Thoracic aorta (tissue), 2 donors: ENCODE measurements around the gene FAT1. TPM values are rescaled to one million over a fixed set of nuclear protein-coding genes. Genes with fewer than 3 reads are reported as not detected.
"Not testable (repeated sequence)": the region's sequence is repeated elsewhere in the genome, so short reads cannot be mapped to it uniquely, and the experiment has no call there.

Experiments
- ATAC-seq: fragments of 150-250 bp; one replicate; pipeline ENCODE4 v1.8.0; 2017; ENCODE audit warnings: low read depth; ENCODE audit not compliant: insufficient number of reproducible peaks, low FRiP score
- DNase-seq: peaks from one replicate; pipeline ENCODE4 v3.0.0-alpha.2; 2020; ENCODE audit warnings: low spot score
- H3K27ac ChIP-seq, 2 donors: fragments of 200-600 bp; sonication (generic); 1 replicate in 1 of 2; 2 replicates in 1 of 2; pipeline ENCODE4 v1.5.1; 2016; ENCODE audit warnings: mild to moderate bottlenecking in 2 of 2, moderate library complexity in 2 of 2
- H3K27me3 ChIP-seq: fragments of 200-600 bp; sonication (generic); replicated peaks from 2 replicates; pipeline ENCODE4 v1.6.0; 2016; ENCODE audit warnings: mild to moderate bottlenecking; ENCODE audit not compliant: insufficient read depth
- H3K36me3 ChIP-seq: fragments of 200-600 bp; sonication (generic); one replicate; pipeline ENCODE4 v1.5.1; 2016
- H3K4me1 ChIP-seq, 2 donors: fragments of 200-600 bp; sonication (generic); 1 replicate in 1 of 2; 2 replicates in 1 of 2; pipeline versions ENCODE4 v1.5.1 to v1.6.0; 2016; ENCODE audit warnings: low read depth in 2 of 2, mild to moderate bottlenecking in 1 of 2; ENCODE audit not compliant: control insufficient read depth in 1 of 2
- H3K4me3 ChIP-seq: fragments of 200-600 bp; sonication (generic); 2 replicates; pipeline ENCODE4 v1.5.1; 2016; ENCODE audit warnings: mild to moderate bottlenecking
- H3K9me3 ChIP-seq: fragments of 200-600 bp; sonication (generic); 2 replicates; pipeline ENCODE4 v1.5.1; 2016
- total RNA-seq, 2 donors: library from RNA; depleted of rRNA; stranded (reverse); fragments of >200 nt; gene quantifications; one replicate each; pipeline versions ENCODE4 v1.1.0 to v1.2.3, GENCODE V29; 2016
- TF ChIP-seq, protein P1 (sequence below): fragments of 200-600 bp; sonication (generic); IDR thresholded peaks from one replicate; pipeline ENCODE4 v1.5.1; 2019; ENCODE audit warnings: antibody characterized with exemption

FAT1 gene
- total RNA-seq, 2 donors from 2014 or later = 106 to 117 TPM

DNA sequence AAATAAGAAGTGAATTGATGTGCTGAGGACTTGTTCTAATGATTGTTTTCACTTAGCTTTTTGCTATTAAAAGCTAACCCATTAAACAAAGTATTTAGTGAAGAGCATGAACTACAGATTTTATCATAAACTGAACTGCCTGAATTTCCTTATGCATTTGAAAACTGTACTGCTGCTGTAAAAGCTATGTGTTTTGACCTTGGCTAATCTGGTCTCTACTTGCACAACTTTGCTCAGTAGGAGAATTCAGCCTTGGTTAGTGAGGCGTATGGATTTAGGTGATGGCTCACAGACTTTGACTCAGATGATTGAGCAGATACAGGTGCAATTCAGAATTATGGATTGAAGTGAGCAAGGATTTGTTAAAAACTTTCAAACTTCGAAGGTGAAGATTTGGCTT is 38.7 kb upstream of the FAT1 start:
- Histone ChIP-seq H3K9me3 (no peaks in the 10 kb centered on the region), H3K27ac (no peak overlapping the region), H3K36me3 (no peaks in the 10 kb centered on the region), H3K27me3 (no peaks in the 10 kb centered on the region), H3K4me3 (no peak overlapping the region), H3K4me1 (no peaks in the 10 kb centered on the region)
- TF ChIP-seq, protein P1, sequence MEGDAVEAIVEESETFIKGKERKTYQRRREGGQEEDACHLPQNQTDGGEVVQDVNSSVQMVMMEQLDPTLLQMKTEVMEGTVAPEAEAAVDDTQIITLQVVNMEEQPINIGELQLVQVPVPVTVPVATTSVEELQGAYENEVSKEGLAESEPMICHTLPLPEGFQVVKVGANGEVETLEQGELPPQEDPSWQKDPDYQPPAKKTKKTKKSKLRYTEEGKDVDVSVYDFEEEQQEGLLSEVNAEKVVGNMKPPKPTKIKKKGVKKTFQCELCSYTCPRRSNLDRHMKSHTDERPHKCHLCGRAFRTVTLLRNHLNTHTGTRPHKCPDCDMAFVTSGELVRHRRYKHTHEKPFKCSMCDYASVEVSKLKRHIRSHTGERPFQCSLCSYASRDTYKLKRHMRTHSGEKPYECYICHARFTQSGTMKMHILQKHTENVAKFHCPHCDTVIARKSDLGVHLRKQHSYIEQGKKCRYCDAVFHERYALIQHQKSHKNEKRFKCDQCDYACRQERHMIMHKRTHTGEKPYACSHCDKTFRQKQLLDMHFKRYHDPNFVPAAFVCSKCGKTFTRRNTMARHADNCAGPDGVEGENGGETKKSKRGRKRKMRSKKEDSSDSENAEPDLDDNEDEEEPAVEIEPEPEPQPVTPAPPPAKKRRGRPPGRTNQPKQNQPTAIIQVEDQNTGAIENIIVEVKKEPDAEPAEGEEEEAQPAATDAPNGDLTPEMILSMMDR = no peak
- DNase-seq (no peak), ATAC-seq (no peak)

DNA sequence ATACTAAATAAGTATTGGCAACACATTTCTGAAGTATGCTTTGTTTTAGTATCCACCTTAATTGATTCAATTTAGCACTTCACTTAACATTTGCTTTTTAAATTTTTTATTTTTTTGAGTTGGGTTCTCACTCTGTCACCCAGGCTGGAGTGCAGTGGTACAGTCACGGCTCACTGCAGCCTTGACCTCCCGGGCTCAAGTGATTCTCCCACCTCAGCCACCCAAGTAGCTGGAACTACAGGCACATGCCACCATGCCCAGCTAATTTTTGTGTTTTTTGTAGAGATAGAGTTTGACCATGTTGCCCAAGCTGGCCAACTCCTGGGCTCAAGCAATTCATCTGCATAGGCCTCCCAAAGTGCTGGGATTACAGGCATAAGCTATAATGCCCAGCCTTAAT is 38.3 kb upstream of the FAT1 start:
- DNase-seq, ATAC-seq, H3K9me3 ChIP-seq: not testable (repeated sequence)

DNA sequence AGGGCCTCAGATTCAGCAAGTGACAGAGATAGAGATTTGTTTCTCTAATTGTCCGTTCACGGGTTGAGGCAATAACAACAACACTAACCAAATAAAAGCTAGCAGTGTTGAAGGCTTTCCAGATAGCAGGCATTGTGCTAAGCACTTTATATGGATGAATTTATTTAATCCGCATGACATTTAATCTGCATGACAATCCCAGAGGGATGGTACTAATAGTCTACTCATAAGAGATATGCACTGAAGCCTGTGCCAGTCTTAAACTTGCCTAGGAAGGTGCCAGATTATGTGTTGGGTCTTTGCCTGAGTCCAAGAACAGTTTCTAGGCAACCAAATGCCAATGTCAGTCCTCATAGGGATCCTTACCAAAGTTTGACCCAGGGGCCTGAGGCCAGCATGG is 37.7 kb upstream of the FAT1 start:
- H3K36me3 ChIP-seq = no peaks in the 10 kb centered on the region
- no peak overlapping the region for H3K27ac ChIP-seq
- DNase-seq (no peak), ATAC-seq (no peak)
- TF ChIP-seq, protein P1 = no peak
- no peak overlapping the region for H3K4me3 ChIP-seq
- H3K9me3 ChIP-seq = no peaks in the 10 kb centered on the region
- H3K27me3 ChIP-seq = no peaks in the 10 kb centered on the region
- no peaks in the 10 kb centered on the region for H3K4me1 ChIP-seq

More for the DNA sequence above, 38.3 kb upstream of the FAT1 start:
- H3K4me1 ChIP-seq, H3K4me3 ChIP-seq, H3K36me3 ChIP-seq, H3K27me3 ChIP-seq, H3K27ac ChIP-seq: not testable (repeated sequence)

DNA sequence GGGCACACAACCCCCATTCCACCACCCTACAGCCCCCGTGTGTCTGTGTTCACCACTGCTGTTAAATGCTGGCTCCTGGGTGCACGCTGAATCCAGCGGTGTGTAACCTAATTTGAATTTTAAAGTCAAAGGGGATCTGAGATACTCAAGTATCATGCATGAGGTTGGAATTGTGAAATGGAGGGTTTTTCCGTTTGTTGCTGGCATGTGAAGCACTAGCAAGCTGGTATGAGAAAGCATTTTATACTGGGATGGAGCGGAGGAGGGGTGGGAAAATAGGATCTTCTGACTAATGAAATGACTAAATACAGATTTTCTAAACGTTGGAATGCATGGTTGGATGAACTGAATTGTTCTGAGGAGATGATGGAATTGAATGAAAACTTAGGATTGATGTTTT is 36.9 kb upstream of the FAT1 start:
- H3K9me3 ChIP-seq = no peaks in the 10 kb centered on the region
- H3K27ac ChIP-seq = no peak overlapping the region
- no peak overlapping the region for H3K4me3 ChIP-seq
- H3K4me1 ChIP-seq = no peaks in the 10 kb centered on the region
- TF ChIP-seq, protein P1 = no peak
- ATAC-seq (no peak), DNase-seq (no peak)
- H3K36me3 ChIP-seq = no peaks in the 10 kb centered on the region
- no peaks in the 10 kb centered on the region for H3K27me3 ChIP-seq

DNA sequence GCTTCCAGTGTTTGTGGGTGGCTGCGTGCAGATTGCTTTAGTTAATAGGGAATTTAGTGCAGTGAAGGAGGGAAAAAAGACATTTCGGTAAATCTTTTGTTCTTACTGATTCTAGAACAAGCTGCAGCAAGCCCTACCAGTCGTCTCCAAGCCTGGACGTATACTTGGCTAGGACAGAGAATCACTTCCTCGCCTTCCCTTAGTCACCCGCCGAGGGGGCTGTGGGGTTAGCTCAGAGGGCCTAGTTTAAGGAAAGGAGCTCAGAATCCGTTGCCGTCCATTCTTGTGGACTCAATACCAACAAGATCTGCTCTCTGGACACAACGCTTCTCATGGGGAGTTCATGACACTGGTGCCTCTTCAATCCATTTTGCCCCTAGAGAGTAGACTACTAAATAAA is 36.3 kb upstream of the FAT1 start:
- Histone ChIP-seq H3K4me3 (no peak overlapping the region), H3K27me3 (no peaks in the 10 kb centered on the region), H3K27ac (no peak overlapping the region), H3K36me3 (no peaks in the 10 kb centered on the region), H3K9me3 (no peaks in the 10 kb centered on the region), H3K4me1 (no peaks in the 10 kb centered on the region)
- DNase-seq (no peak), ATAC-seq (no peak)
- TF ChIP-seq, protein P1 = no peak

DNA sequence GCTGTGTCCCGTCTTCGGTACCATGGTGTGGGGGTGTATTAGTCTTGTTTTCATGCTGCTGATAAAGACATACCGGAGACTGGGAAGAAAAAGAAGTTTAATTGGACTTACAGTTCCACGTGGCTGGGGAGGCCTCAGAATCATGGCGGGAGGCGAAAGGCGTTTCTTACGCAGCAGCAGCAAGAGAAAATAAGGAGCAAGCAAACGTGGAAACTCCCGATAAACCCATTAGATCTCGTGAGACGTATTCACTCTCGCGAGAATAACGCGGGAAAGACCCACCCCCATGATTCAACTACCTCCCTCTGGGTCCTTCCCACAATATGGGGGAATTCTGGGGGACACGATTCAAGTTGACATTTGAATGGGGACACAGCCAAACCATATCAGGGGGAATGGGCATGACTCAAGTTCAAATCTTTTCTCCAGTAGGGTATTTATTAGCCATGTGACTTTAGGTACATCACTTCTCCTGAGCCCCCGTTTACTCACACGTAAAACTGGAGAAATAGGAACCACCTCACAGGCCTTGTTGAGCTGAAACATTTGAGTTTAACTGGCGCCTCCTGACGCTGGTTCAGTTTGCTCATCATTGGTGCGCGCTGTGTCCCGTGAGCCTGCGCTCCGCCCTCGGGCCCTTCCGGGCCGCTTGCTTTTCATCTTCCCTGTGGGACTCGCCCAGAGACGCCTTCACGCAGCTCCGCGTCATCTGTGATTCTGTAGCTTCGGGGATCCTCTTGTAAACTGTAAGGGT is 35.5 kb upstream of the FAT1 start:
- no peak overlapping the region for H3K27ac ChIP-seq
- TF ChIP-seq, protein P1 = no peak
- DNase-seq = no peak
- no peaks in the 10 kb centered on the region for H3K9me3 ChIP-seq
- no peaks in the 10 kb centered on the region for H3K36me3 ChIP-seq
- H3K27me3 ChIP-seq = no peaks in the 10 kb centered on the region
- no peak for ATAC-seq
- no peak overlapping the region for H3K4me3 ChIP-seq
- H3K4me1 ChIP-seq = no peaks in the 10 kb centered on the region
